GM12878 (cell line): ENCODE results near the gene MYH2.

Source experiments
- FOS ChIP-seq: IDR thresholded peaks from 3 replicates; pipeline ENCODE4 v1.6.1; 2011; ENCODE audit warnings: borderline replicate concordance; ENCODE audit not compliant: insufficient read length; ENCODE audit errors: extremely low read depth
- POLR2A ChIP-seq: IDR thresholded peaks from 2 replicates; pipeline ENCODE4 v1.6.1; 2011; ENCODE audit warnings: low read depth, mild to moderate bottlenecking, low read length
- RAD21 ChIP-seq: IDR thresholded peaks from 2 replicates; pipeline ENCODE4 v1.6.1; 2011; ENCODE audit warnings: mild to moderate bottlenecking, low read depth, low read length, moderate library complexity; ENCODE audit not compliant: insufficient read depth
- RCOR1 ChIP-seq: conservative IDR thresholded peaks from 2 replicates; pipeline ENCODE4 v1.6.1; 2012; ENCODE audit warnings: low read depth, low read length, improper control_type of control experiment
- SP1 ChIP-seq: IDR thresholded peaks from one replicate; pipeline ENCODE4 v1.6.1; 2011; ENCODE audit warnings: low read depth, low read length
- TAF1 ChIP-seq: IDR thresholded peaks from 2 replicates; pipeline ENCODE4 v1.6.1; 2011; ENCODE audit warnings: mild to moderate bottlenecking, low read depth, low read length, borderline replicate concordance
- TCF7 ChIP-seq: IDR thresholded peaks from 2 replicates; pipeline ENCODE4 v1.6.1; 2014; ENCODE audit warnings: antibody characterized with exemption, borderline replicate concordance
- TF ChIP-seq, protein P1 (sequence below): fragments of 450-650 bp; IDR thresholded peaks from 2 replicates; pipeline ENCODE4 v1.6.1; 2017; ENCODE audit warnings: antibody characterized with exemption, mild to moderate bottlenecking, moderate library complexity
- TF ChIP-seq, protein P2 (sequence below), 3 experiments: IDR thresholded peaks in 2 of 3; conservative IDR thresholded peaks in 1 of 3; 2 replicates each; pipeline ENCODE4 v1.5.1; 2011; ENCODE audit warnings: low read depth in 3 of 3, low read length in 3 of 3, mild to moderate bottlenecking in 3 of 3, control low read depth in 2 of 3, moderate library complexity in 2 of 3, inconsistent platforms in 1 of 3, mixed read lengths in 1 of 3; ENCODE audit not compliant: control insufficient read depth in 2 of 3, insufficient read depth in 1 of 3; ENCODE audit errors: extremely low read depth in 1 of 3
- TF ChIP-seq, protein P3 (sequence below): IDR thresholded peaks from 2 replicates; pipeline ENCODE4 v1.6.1; 2011; ENCODE audit warnings: low read depth, low read length, improper control_type of control experiment, borderline replicate concordance

DNA sequence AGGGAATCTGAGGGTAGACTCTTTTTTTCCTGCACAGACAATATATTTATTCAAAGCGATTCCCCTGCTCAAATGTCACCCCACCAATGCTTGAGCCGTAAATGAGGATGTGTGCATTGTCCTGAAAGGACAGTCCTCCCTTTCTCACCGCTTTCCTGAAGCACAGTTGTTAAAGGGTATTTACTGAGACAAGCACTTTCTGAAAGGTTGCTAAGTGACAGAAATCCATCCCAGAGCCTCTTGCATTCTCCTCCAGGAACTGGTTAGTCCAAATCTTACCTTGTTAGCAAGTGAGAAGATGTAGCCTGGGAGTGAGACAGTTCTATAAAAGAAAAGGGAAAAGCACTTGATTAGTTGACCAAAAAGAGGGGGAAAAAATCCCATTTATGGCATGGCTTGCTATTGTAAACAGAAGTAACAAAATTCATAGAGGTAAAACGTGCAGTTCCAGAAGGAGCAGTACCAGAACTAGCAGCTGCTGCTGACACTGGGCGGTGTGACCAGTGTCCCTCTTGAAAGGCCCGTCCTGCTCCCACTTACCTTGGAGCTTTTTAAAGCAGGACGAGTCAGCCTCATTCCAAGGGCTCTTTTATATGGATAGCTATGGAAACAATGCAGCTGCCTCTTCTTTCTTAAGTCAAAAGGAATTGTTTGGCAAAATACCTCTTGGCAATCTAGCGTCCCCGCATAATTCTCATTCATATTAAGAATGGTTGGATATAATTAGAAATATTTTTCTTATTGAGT is at the start of gene MYH2:
- TF ChIP-seq TCF7 (no peak), POLR2A (no peak), FOS (no peak), RAD21 (no peak), TAF1 (no peak), RCOR1 (no peak), SP1 (no peak)
- TF ChIP-seq, protein P1, sequence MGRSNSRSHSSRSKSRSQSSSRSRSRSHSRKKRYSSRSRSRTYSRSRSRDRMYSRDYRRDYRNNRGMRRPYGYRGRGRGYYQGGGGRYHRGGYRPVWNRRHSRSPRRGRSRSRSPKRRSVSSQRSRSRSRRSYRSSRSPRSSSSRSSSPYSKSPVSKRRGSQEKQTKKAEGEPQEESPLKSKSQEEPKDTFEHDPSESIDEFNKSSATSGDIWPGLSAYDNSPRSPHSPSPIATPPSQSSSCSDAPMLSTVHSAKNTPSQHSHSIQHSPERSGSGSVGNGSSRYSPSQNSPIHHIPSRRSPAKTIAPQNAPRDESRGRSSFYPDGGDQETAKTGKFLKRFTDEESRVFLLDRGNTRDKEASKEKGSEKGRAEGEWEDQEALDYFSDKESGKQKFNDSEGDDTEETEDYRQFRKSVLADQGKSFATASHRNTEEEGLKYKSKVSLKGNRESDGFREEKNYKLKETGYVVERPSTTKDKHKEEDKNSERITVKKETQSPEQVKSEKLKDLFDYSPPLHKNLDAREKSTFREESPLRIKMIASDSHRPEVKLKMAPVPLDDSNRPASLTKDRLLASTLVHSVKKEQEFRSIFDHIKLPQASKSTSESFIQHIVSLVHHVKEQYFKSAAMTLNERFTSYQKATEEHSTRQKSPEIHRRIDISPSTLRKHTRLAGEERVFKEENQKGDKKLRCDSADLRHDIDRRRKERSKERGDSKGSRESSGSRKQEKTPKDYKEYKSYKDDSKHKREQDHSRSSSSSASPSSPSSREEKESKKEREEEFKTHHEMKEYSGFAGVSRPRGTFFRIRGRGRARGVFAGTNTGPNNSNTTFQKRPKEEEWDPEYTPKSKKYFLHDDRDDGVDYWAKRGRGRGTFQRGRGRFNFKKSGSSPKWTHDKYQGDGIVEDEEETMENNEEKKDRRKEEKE, result no peak
- TF ChIP-seq, protein P2, sequence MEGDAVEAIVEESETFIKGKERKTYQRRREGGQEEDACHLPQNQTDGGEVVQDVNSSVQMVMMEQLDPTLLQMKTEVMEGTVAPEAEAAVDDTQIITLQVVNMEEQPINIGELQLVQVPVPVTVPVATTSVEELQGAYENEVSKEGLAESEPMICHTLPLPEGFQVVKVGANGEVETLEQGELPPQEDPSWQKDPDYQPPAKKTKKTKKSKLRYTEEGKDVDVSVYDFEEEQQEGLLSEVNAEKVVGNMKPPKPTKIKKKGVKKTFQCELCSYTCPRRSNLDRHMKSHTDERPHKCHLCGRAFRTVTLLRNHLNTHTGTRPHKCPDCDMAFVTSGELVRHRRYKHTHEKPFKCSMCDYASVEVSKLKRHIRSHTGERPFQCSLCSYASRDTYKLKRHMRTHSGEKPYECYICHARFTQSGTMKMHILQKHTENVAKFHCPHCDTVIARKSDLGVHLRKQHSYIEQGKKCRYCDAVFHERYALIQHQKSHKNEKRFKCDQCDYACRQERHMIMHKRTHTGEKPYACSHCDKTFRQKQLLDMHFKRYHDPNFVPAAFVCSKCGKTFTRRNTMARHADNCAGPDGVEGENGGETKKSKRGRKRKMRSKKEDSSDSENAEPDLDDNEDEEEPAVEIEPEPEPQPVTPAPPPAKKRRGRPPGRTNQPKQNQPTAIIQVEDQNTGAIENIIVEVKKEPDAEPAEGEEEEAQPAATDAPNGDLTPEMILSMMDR (IDR thresholded peaks at IDR 0.05 in 2 of 3, conservative IDR thresholded peaks at IDR 0.05 in 1 of 3; ENCODE audit: control insufficient read depth in 2 of 3, extremely low read depth in 1 of 3, insufficient read depth in 1 of 3, low read depth in 3 of 3, low read length in 3 of 3), result no peak
- TF ChIP-seq, protein P3, sequence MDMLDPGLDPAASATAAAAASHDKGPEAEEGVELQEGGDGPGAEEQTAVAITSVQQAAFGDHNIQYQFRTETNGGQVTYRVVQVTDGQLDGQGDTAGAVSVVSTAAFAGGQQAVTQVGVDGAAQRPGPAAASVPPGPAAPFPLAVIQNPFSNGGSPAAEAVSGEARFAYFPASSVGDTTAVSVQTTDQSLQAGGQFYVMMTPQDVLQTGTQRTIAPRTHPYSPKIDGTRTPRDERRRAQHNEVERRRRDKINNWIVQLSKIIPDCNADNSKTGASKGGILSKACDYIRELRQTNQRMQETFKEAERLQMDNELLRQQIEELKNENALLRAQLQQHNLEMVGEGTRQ, result no peak
